Skeletal muscle tissue (tissue), 4 donors: ENCODE data around the gene PAM. TPM values are rescaled to one million over a fixed set of nuclear protein-coding genes. Genes with fewer than 3 reads are reported as not detected.

Experiments
- H3K27ac ChIP-seq: one replicate; pipeline ENCODE4 v1.7.0; 2013; ENCODE audit warnings: mild to moderate bottlenecking, low read depth, low read length, inconsistent platforms
- H3K27me3 ChIP-seq, 3 donors: one replicate each; pipeline ENCODE4 v1.7.0; 2013; ENCODE audit warnings: low read length in 3 of 3; ENCODE audit not compliant: control insufficient read depth in 3 of 3, insufficient read depth in 3 of 3
- H3K36me3 ChIP-seq, 3 donors: one replicate each; pipeline ENCODE4 v1.7.0; 2013; ENCODE audit warnings: low read length in 3 of 3; ENCODE audit not compliant: control insufficient read depth in 3 of 3, insufficient read depth in 3 of 3
- H3K4me1 ChIP-seq, 3 donors: one replicate each; pipeline ENCODE4 v1.7.0; 2013; ENCODE audit warnings: low read length in 3 of 3, mild to moderate bottlenecking in 3 of 3; ENCODE audit not compliant: control insufficient read depth in 3 of 3, insufficient read depth in 3 of 3
- H3K4me3 ChIP-seq, 3 donors: one replicate each; pipeline ENCODE4 v1.7.0; 2013; ENCODE audit warnings: low read length in 3 of 3
- H3K9ac ChIP-seq, 3 donors: one replicate each; pipeline ENCODE4 v1.7.0; 2013; ENCODE audit warnings: low read length in 3 of 3, mild to moderate bottlenecking in 3 of 3, moderate library complexity in 2 of 3, low read depth in 1 of 3
- H3K9me3 ChIP-seq, 3 donors: one replicate each; pipeline ENCODE4 v1.7.0; 2013; ENCODE audit warnings: low read length in 3 of 3; ENCODE audit not compliant: control insufficient read depth in 3 of 3
- total RNA-seq: library from RNA; depleted of rRNA; stranded (reverse); fragments of >200 nt; gene quantifications from one replicate; pipeline ENCODE4 v1.2.3, GENCODE V29; 2014
- donor health status: Osteomylitis.

PAM gene
- total RNA-seq, 1 donor from 2014 or later, result 95.5 TPM

DNA sequence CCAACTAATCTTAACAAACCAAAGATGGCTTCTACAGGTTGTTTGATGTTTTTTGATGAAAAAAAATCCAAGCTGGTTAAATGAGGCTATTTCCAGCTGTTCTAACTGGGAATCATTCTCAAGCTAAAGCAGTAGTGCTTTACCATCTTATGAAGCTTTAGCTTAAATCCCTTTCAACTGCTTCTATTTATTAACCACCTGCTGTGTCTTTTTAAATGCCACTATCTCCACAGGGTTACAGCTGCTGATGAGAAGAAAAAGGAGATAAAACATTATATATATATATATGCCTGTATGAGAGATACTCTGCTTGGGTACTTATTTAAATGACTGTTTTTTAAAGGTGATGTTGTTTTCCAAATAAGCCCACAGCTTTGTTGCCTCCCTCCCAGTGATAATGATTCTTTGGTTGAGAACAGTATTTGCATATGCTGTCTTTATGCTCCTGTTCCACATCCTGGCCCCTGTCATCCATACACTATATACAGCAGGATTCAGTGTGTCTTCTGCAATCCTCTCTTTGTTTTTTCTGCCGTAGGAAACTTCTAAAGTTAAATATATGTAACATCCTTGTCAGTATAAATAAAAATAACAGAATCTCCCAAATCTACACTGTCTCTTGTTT is 164.0 kb downstream of the PAM start:
- Histone ChIP-seq H3K9ac (no peak overlapping the region), H3K27me3 (no peaks in the 10 kb centered on the region), H3K27ac (no peak overlapping the region), H3K36me3 (peaks cover 0 to 8% (median 6%) of the 10 kb centered on the region in 3 donors), H3K4me3 (no peak overlapping the region), H3K9me3 (no peaks in the 10 kb centered on the region), H3K4me1 (peaks cover 3 to 9% (median 3%) of the 10 kb centered on the region in 3 donors)

DNA sequence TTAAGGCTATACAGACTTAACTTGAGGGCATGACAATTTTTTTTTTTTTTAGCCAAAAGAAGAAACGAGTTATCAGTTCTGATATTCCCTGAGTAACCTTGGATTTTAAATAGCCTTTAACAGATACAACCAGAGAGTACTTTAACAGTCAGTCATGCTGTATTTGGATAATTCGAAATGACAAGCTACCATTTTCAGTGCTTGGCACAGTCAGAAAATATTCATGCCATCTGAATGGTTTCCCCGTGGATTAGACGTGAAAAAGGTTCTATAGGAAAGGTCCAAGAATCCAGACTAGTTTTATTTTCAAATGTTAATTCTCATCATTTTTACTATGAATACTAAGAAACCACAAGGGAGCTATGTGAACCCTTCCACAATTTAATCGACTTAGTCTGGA is 165.7 kb downstream of the PAM start:
- no peak overlapping the region for H3K27ac ChIP-seq
- peaks cover 3 to 9% (median 5%) of the 10 kb centered on the region in 3 donors for H3K4me1 ChIP-seq

GRCh38 chr5:102921341-102922044 is 166.4 kb downstream of the PAM start:
- no peaks in the 10 kb centered on the region for H3K9me3 ChIP-seq
- H3K4me1 ChIP-seq, result peaks cover 3 to 9% (median 5%) of the 10 kb centered on the region in 3 donors
- no peak overlapping the region for H3K9ac ChIP-seq
- H3K27ac ChIP-seq, result no peak overlapping the region
- H3K36me3 ChIP-seq, result peaks cover 0 to 5% (median 3%) of the 10 kb centered on the region in 3 donors
- no peak overlapping the region for H3K4me3 ChIP-seq
- no peaks in the 10 kb centered on the region for H3K27me3 ChIP-seq

More for the DNA sequence above, 165.7 kb downstream of the PAM start:
- no peaks in the 10 kb centered on the region for H3K9me3 ChIP-seq
- no peak overlapping the region for H3K9ac ChIP-seq
- peaks cover 0 to 4% (median 3%) of the 10 kb centered on the region in 3 donors for H3K36me3 ChIP-seq
- H3K4me3 ChIP-seq, result no peak overlapping the region
- no peaks in the 10 kb centered on the region for H3K27me3 ChIP-seq

GRCh38 chr5:102922111-102922720 is 167.1 kb downstream of the PAM start:
- Histone ChIP-seq H3K27me3 (no peaks in the 10 kb centered on the region), H3K36me3 (peaks cover 5 to 12% (median 10%) of the 10 kb centered on the region in 3 donors), H3K4me3 (no peak overlapping the region), H3K4me1 (peaks cover 3 to 9% (median 5%) of the 10 kb centered on the region in 3 donors), H3K27ac (no peak overlapping the region), H3K9ac (no peak overlapping the region), H3K9me3 (no peaks in the 10 kb centered on the region)

DNA sequence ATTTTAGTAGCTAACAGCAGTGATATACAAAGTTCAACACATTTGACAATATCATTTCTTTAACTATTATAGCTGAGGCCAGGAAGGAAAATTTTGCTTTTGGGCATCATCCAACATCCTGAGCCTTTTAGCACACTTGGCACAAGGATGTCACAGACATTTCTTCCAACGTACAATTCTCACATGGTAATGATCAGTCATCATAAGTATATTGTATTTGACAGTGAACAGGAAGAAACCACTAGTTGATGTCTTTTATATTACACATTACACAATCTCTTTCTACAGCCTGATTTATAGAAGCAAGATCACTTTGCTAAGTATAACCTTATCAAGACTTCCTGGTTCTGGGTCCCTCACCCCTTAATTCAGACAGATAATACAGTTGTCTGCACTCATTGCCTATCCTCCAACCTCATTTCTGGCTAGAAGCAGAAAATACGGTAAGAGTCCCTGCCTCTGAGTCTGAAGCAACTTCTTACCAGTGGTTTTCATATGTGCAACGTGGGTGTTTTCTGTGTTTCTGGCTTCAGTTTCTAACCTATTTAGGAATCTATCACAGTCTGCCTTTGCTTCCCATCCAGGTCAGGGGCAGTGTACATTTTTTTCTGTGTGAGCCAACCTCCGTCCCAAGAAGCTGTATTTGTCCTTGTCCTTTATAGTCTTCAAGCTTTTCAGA is 167.8 kb downstream of the PAM start:
- peaks cover 3 to 9% (median 5%) of the 10 kb centered on the region in 3 donors for H3K4me1 ChIP-seq
- H3K27ac ChIP-seq, result no peak overlapping the region
- H3K4me3 ChIP-seq, result no peak overlapping the region
- peaks cover 6 to 15% (median 13%) of the 10 kb centered on the region in 3 donors for H3K36me3 ChIP-seq
- H3K27me3 ChIP-seq, result no peaks in the 10 kb centered on the region
- H3K9me3 ChIP-seq, result no peaks in the 10 kb centered on the region
- no peak overlapping the region for H3K9ac ChIP-seq

- peaks cover 3 to 9% (median 5%) of the 10 kb centered on the region in 3 donors for H3K4me1 ChIP-seq
- no peak overlapping the region for H3K4me3 ChIP-seq
- H3K27ac ChIP-seq, result no peak overlapping the region
- H3K36me3 ChIP-seq, result peaks cover 6 to 15% (median 13%) of the 10 kb centered on the region in 3 donors
- H3K9ac ChIP-seq, result no peak overlapping the region
- H3K9me3 ChIP-seq, result no peaks in the 10 kb centered on the region
- no peaks in the 10 kb centered on the region for H3K27me3 ChIP-seq
Observed at GRCh38 chr5:102924963-102925362, 169.9 kb downstream of the PAM start.

DNA sequence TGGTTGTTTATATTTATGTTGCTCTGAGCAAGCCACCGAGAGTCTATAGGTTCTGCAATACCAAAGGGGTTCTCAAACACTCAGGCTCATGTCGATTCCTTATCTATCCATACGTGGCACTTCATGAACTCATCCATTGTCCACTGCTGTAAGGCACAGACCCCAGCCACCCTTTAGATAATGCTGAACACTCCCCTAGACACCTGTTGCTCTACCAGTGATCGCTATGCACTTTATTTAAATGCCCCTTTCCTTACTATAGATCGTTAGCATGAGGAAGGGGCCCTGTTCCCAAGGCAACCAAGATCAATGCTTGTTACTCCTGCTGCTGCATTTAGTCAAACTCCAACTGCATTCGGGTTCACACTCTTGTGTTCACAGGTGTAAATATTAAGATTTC is 171.9 kb downstream of the PAM start:
- no peak overlapping the region for H3K4me3 ChIP-seq
- peaks cover 6 to 15% (median 13%) of the 10 kb centered on the region in 3 donors for H3K36me3 ChIP-seq
- no peak overlapping the region for H3K9ac ChIP-seq
- H3K4me1 ChIP-seq, result peaks cover 3 to 8% (median 5%) of the 10 kb centered on the region in 3 donors
- no peaks in the 10 kb centered on the region for H3K9me3 ChIP-seq
- no peaks in the 10 kb centered on the region for H3K27me3 ChIP-seq
- no peak overlapping the region for H3K27ac ChIP-seq

- H3K36me3 ChIP-seq, result peaks cover 6 to 19% (median 12%) of the 10 kb centered on the region in 3 donors
- H3K9me3 ChIP-seq, result no peaks in the 10 kb centered on the region
- no peaks in the 10 kb centered on the region for H3K27me3 ChIP-seq
- H3K9ac ChIP-seq, result no peak overlapping the region
- H3K4me3 ChIP-seq, result no peak overlapping the region
- H3K27ac ChIP-seq, result no peak overlapping the region
- H3K4me1 ChIP-seq, result peaks cover 0 to 5% (median 0%) of the 10 kb centered on the region in 3 donors
Observed at GRCh38 chr5:102930244-102930643, 175.1 kb downstream of the PAM start.

GRCh38 chr5:102931085-102931725 is 176.1 kb downstream of the PAM start:
- peaks cover 0 to 5% (median 0%) of the 10 kb centered on the region in 3 donors for H3K4me1 ChIP-seq

More at GRCh38 chr5:102931085-102931725, 176.1 kb downstream of the PAM start:
- Histone ChIP-seq H3K27me3 (no peaks in the 10 kb centered on the region), H3K36me3 (peaks cover 6 to 17% (median 10%) of the 10 kb centered on the region in 3 donors), H3K27ac (no peak overlapping the region), H3K4me3 (no peak overlapping the region), H3K9me3 (no peaks in the 10 kb centered on the region), H3K9ac (no peak overlapping the region)
